WTC11 (cell line): ENCODE data around the gene CREBBP. TPM values are rescaled to one million over a fixed set of nuclear protein-coding genes. Genes with fewer than 3 reads are reported as not detected.
"Not testable (repeated sequence)": the region's sequence is repeated elsewhere in the genome, so short reads cannot be mapped to it uniquely, and the experiment has no call there.

ENCODE experiments used
- ATAC-seq: fragments of 200-7000 bp; cut with Tn5 transposase; 2 replicates; pipeline ENCODE4 v1.10.0; 2021; ENCODE audit warnings: mild to moderate bottlenecking, moderate library complexity
- CTCF ChIA-PET: fragments of 300-600 bp; sonication (Branson Sonifier 250); formaldehyde crosslinking; loops from one replicate; lab custom pipeline; 2021; ENCODE audit warnings: antibody characterized with exemption; lab: Charles Lee
- POLR2A ChIA-PET: fragments of 350-600 bp; sonication (Branson Sonifier 250); formaldehyde crosslinking; loops from one replicate; lab custom pipeline; 2021; ENCODE audit warnings: antibody characterized with exemption; lab: Charles Lee
- DNase-seq: peaks from one replicate; pipeline ENCODE4 v3.0.0; 2021; ENCODE audit warnings: low spot score
- H3K27ac Mint-ChIP-seq: 2 replicates; pipeline ENCODE4 v1.8.0; 2021; ENCODE audit warnings: mixed read lengths
- H3K27me3 Mint-ChIP-seq: 2 replicates; pipeline ENCODE4 v1.8.0; 2021; ENCODE audit warnings: low read depth, mild to moderate bottlenecking, moderate library complexity, mixed read lengths
- H3K36me3 Mint-ChIP-seq: 2 replicates; pipeline ENCODE4 v1.8.0; 2021; ENCODE audit warnings: mixed read lengths
- H3K4me1 Mint-ChIP-seq: 2 replicates; pipeline ENCODE4 v1.8.0; 2022; ENCODE audit warnings: mixed read lengths
- H3K4me3 Mint-ChIP-seq: 2 replicates; pipeline ENCODE4 v1.8.0; 2021; ENCODE audit warnings: mild to moderate bottlenecking, moderate library complexity, mixed read lengths
- H3K9me3 Mint-ChIP-seq: 2 replicates; pipeline ENCODE4 v1.8.0; 2021; ENCODE audit warnings: mixed read lengths
- FOXJ3 ChIP-seq: sonication (generic); formaldehyde crosslinking; IDR thresholded peaks from 2 replicates; pipeline ENCODE4 v1.9.0; 2021; ENCODE audit warnings: missing genetic modification reagents, mild to moderate bottlenecking, borderline replicate concordance
- JUN ChIP-seq: sonication (generic); formaldehyde crosslinking; IDR thresholded peaks from 2 replicates; pipeline ENCODE4 v1.8.0; 2023; ENCODE audit warnings: mild to moderate bottlenecking, missing genetic modification reagents
- NR3C1 ChIP-seq: sonication (generic); formaldehyde crosslinking; conservative IDR thresholded peaks from 2 replicates; pipeline ENCODE4 v1.8.1; 2023; ENCODE audit warnings: low read depth, mild to moderate bottlenecking, missing genetic modification reagents
- RELA ChIP-seq: sonication (generic); formaldehyde crosslinking; IDR thresholded peaks from 2 replicates; pipeline ENCODE4 v1.8.1; 2022; ENCODE audit warnings: missing genetic modification reagents, mild to moderate bottlenecking, borderline replicate concordance
- TEAD1 ChIP-seq: sonication (generic); formaldehyde crosslinking; IDR thresholded peaks from 2 replicates; pipeline ENCODE4 v1.8.0; 2022; ENCODE audit warnings: mild to moderate bottlenecking, missing genetic modification reagents
- ZBTB21 ChIP-seq: sonication (generic); formaldehyde crosslinking; IDR thresholded peaks from 2 replicates; pipeline ENCODE4 v1.8.1; 2023; ENCODE audit warnings: mild to moderate bottlenecking, missing genetic modification reagents, borderline replicate concordance
- ZNF263 ChIP-seq: sonication (generic); formaldehyde crosslinking; IDR thresholded peaks from 2 replicates; pipeline ENCODE4 v1.8.1; 2022; ENCODE audit warnings: low read depth, mild to moderate bottlenecking, moderate library complexity, missing genetic modification reagents
- ZNF416 ChIP-seq: fragments of 250-450 bp; sonication (Bioruptor Pico); IDR thresholded peaks from 2 replicates; pipeline ENCODE4 v1.9.0; 2021; ENCODE audit warnings: mild to moderate bottlenecking, inconsistent platforms
- total RNA-seq: library from RNA; stranded (reverse); gene quantifications from 3 replicates; pipeline ENCODE4 v1.2.3, GENCODE V29; 2021
- TF ChIP-seq, protein P1 (sequence below): fragments of 250-450 bp; sonication (Bioruptor Pico); IDR thresholded peaks from 2 replicates; pipeline ENCODE4 v1.9.0; 2021; ENCODE audit warnings: moderate library complexity, mild to moderate bottlenecking, inconsistent platforms, borderline replicate concordance
- TF ChIP-seq, protein P2 (sequence below): sonication (generic); formaldehyde crosslinking; IDR thresholded peaks from 2 replicates; pipeline ENCODE4 v1.8.1; 2023; ENCODE audit warnings: mild to moderate bottlenecking, missing genetic modification reagents, moderate library complexity
- TF ChIP-seq, protein P3 (sequence below): sonication (generic); formaldehyde crosslinking; IDR thresholded peaks from 2 replicates; pipeline ENCODE4 v1.8.0; 2023; ENCODE audit warnings: mild to moderate bottlenecking, missing genetic modification reagents
- TF ChIP-seq, protein P4 (sequence below): sonication (generic); formaldehyde crosslinking; IDR thresholded peaks from 2 replicates; pipeline ENCODE4 v1.8.1; 2022; ENCODE audit warnings: low read depth, missing genetic modification reagents, borderline replicate concordance
- TF ChIP-seq, protein P5 (sequence below): sonication (generic); formaldehyde crosslinking; IDR thresholded peaks from 2 replicates; pipeline ENCODE4 v1.8.1; 2022; ENCODE audit warnings: mild to moderate bottlenecking, missing genetic modification reagents, moderate library complexity, borderline replicate concordance
- TF ChIP-seq, protein P6 (sequence below): fragments of 250-450 bp; sonication (Bioruptor Pico); IDR thresholded peaks from 2 replicates; pipeline ENCODE4 v1.9.0; 2021; ENCODE audit warnings: mild to moderate bottlenecking

Gene CREBBP
- total RNA-seq, 1 experiment from 2014 or later, result 49.6 TPM

DNA sequence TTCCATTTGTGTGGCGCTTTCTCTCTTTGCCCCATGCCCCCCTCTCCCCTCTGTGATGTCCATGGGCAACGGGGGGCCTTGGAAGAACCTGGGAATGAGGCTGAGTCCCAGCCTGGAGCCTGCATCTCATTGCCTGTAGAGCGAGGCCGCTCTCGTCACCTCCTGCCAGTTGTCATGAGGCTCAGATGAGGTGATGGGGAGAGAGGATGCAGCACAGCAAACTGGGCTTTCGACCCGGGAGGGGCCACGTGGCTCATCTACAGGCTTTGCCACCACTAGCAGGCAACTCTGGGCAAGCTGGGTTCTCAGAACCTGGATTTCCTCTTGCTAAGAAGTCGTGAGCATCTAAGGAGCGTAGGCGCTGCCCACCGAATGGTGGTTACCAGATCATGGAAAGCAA is 31.9 kb upstream of the CREBBP start:
- Mint-ChIP-seq H3K27me3 (no peaks in the 10 kb centered on the region), H3K4me1 (peaks cover 4% of the 10 kb centered on the region; the same call in 1 of the 2 replicates), H3K36me3 (peaks cover 8% of the 10 kb centered on the region), H3K9me3 (peaks cover 9% of the 10 kb centered on the region), H3K27ac (no peak overlapping the region), H3K4me3 (no peak overlapping the region)
- no peak for DNase-seq
- CTCF ChIA-PET, result interaction anchor here (1.7 kb wide), 1 partner anchor 342 kb away, joined by 5 read pairs; no protein-coding TSS in a partner anchor
- TF ChIP-seq, protein P1, sequence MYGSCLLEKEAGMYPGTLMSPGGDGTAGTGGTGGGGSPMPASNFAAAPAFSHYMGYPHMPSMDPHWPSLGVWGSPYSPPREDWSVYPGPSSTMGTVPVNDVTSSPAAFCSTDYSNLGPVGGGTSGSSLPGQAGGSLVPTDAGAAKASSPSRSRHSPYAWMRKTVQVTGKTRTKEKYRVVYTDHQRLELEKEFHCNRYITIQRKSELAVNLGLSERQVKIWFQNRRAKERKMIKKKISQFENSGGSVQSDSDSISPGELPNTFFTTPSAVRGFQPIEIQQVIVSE (CRISPR knock-in tag), result no peak
- TF ChIP-seq JUN (CRISPR knock-in tag), result no peak
- TF ChIP-seq, protein P2, sequence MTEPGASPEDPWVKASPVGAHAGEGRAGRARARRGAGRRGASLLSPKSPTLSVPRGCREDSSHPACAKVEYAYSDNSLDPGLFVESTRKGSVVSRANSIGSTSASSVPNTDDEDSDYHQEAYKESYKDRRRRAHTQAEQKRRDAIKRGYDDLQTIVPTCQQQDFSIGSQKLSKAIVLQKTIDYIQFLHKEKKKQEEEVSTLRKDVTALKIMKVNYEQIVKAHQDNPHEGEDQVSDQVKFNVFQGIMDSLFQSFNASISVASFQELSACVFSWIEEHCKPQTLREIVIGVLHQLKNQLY, result no peak
- no peak for TF ChIP-seq ZBTB21 (CRISPR knock-in tag)
- TF ChIP-seq, protein P3, sequence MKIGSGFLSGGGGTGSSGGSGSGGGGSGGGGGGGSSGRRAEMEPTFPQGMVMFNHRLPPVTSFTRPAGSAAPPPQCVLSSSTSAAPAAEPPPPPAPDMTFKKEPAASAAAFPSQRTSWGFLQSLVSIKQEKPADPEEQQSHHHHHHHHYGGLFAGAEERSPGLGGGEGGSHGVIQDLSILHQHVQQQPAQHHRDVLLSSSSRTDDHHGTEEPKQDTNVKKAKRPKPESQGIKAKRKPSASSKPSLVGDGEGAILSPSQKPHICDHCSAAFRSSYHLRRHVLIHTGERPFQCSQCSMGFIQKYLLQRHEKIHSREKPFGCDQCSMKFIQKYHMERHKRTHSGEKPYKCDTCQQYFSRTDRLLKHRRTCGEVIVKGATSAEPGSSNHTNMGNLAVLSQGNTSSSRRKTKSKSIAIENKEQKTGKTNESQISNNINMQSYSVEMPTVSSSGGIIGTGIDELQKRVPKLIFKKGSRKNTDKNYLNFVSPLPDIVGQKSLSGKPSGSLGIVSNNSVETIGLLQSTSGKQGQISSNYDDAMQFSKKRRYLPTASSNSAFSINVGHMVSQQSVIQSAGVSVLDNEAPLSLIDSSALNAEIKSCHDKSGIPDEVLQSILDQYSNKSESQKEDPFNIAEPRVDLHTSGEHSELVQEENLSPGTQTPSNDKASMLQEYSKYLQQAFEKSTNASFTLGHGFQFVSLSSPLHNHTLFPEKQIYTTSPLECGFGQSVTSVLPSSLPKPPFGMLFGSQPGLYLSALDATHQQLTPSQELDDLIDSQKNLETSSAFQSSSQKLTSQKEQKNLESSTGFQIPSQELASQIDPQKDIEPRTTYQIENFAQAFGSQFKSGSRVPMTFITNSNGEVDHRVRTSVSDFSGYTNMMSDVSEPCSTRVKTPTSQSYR (CRISPR knock-in tag), result no peak
- TF ChIP-seq, protein P4, sequence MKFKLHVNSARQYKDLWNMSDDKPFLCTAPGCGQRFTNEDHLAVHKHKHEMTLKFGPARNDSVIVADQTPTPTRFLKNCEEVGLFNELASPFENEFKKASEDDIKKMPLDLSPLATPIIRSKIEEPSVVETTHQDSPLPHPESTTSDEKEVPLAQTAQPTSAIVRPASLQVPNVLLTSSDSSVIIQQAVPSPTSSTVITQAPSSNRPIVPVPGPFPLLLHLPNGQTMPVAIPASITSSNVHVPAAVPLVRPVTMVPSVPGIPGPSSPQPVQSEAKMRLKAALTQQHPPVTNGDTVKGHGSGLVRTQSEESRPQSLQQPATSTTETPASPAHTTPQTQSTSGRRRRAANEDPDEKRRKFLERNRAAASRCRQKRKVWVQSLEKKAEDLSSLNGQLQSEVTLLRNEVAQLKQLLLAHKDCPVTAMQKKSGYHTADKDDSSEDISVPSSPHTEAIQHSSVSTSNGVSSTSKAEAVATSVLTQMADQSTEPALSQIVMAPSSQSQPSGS (CRISPR knock-in tag), result no peak
- TF ChIP-seq RELA (CRISPR knock-in tag), result no peak
- TF ChIP-seq ZNF416 (CRISPR knock-in tag), result no peak
- TF ChIP-seq, protein P5, sequence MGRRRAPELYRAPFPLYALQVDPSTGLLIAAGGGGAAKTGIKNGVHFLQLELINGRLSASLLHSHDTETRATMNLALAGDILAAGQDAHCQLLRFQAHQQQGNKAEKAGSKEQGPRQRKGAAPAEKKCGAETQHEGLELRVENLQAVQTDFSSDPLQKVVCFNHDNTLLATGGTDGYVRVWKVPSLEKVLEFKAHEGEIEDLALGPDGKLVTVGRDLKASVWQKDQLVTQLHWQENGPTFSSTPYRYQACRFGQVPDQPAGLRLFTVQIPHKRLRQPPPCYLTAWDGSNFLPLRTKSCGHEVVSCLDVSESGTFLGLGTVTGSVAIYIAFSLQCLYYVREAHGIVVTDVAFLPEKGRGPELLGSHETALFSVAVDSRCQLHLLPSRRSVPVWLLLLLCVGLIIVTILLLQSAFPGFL, result no peak
- TF ChIP-seq, protein P6, sequence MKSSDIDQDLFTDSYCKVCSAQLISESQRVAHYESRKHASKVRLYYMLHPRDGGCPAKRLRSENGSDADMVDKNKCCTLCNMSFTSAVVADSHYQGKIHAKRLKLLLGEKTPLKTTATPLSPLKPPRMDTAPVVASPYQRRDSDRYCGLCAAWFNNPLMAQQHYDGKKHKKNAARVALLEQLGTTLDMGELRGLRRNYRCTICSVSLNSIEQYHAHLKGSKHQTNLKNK (CRISPR knock-in tag), result no peak
- TF ChIP-seq TEAD1 (CRISPR knock-in tag), result no peak
- no peak for TF ChIP-seq ZNF263
- no peak for TF ChIP-seq NR3C1 (CRISPR knock-in tag)
- TF ChIP-seq FOXJ3 (CRISPR knock-in tag), result no peak
- POLR2A ChIA-PET, result no interaction called here
- no peak for ATAC-seq

DNA sequence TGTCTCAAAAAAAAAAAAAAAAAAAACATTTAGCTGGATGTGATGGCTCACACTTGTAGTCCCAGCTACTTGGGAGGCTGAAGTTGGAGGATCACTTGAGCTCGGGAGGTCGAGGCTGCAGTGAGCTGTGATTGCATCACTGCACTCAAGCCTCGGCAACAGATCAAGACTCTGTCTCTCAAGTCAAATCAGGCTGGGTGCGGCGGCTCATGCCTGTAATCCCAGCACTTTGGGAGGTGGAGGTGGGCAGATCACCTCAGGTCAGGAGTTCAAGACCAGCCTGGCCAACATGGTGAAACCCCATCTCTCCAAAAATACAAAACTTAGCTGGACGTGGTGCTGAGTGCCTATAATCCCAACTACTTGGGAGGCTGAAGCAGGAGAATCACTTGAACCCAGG is 31.2 kb upstream of the CREBBP start:
- CTCF ChIA-PET, ATAC-seq: not testable (repeated sequence)

More for the DNA sequence above, 31.2 kb upstream of the CREBBP start:
- H3K27me3 Mint-ChIP-seq, H3K4me3 Mint-ChIP-seq, POLR2A ChIA-PET, H3K36me3 Mint-ChIP-seq, H3K4me1 Mint-ChIP-seq, DNase-seq, H3K9me3 Mint-ChIP-seq, H3K27ac Mint-ChIP-seq: not testable (repeated sequence)
